Measurements from ENCODE around the gene PHACTR1.

- TF ChIP-seq CTCF (IDR thresholded peaks at IDR 0.05) (no peak), EP300 (IDR thresholded peaks at IDR 0.05) (no peak)
Measured at GRCh38 chr6:13006578-13007300, 290.2 kb downstream of the PHACTR1 start.

Measured in stomach (tissue), 4 donors.